ENCODE measurements around the gene PTPRN2.
"Not testable (repeated sequence)": the region's sequence is repeated elsewhere in the genome, so short reads cannot be mapped to it uniquely, and the experiment has no call there.

Gene PTPRN2

GRCh38 chr7:157926521-157927150 lies 661.0 kb downstream of the PTPRN2 start:
- peak; percentile 29 for DNase-seq (ENCODE audit: low spot score)

DNA sequence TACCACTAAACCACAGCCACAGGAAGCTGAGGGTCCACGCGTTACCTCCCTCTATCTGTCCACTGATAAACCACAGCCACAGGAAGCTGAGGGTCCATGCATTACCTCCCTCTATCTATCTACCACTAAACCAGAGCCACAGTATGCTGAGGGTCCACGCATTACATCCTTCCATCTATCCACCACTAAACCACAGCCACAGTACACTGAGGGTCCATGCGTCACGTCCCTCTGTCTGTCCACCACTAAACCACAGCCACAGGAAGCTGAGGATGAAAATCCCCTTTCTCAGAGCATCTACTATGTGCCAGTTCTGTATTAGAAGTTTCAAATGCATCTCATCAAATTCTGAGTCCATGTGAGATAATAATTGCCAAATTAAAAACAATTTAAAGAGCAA lies 661.5 kb downstream of the PTPRN2 start:
- peak; percentile 14 for DNase-seq (ENCODE audit: low spot score)

GRCh38 chr7:157925383-157925875 lies 662.2 kb downstream of the PTPRN2 start:
- DNase-seq (ENCODE audit: low spot score) = peak; percentile 30

- DNase-seq (ENCODE audit: low spot score) = no peak
These were observed 663.6 kb downstream of the PTPRN2 start for GRCh38 chr7:157923903-157924630.

GRCh38 chr7:157922576-157922975 lies 665.0 kb downstream of the PTPRN2 start:
- no peak for DNase-seq (ENCODE audit: low spot score)

- no peak for DNase-seq (ENCODE audit: low spot score)
These were observed 669.1 kb downstream of the PTPRN2 start for GRCh38 chr7:157918326-157919080.

GRCh38 chr7:157916946-157917640 lies 670.5 kb downstream of the PTPRN2 start:
- no peak for DNase-seq (ENCODE audit: low spot score)

GRCh38 chr7:157910446-157910845 lies 677.2 kb downstream of the PTPRN2 start:
- DNase-seq (ENCODE audit: low spot score) = no peak

GRCh38 chr7:157910045-157910444 lies 677.6 kb downstream of the PTPRN2 start:
- DNase-seq (ENCODE audit: low spot score) = not testable (repeated sequence)

GRCh38 chr7:157909370-157909769 lies 678.3 kb downstream of the PTPRN2 start:
- no peak for DNase-seq (ENCODE audit: low spot score)

GRCh38 chr7:157908006-157908782 lies 679.4 kb downstream of the PTPRN2 start:
- DNase-seq (ENCODE audit: low spot score) = no peak

GRCh38 chr7:157907091-157907490 lies 680.5 kb downstream of the PTPRN2 start:
- DNase-seq (ENCODE audit: low spot score) = no peak

- no peak for DNase-seq (ENCODE audit: low spot score)
These were observed 681.0 kb downstream of the PTPRN2 start for GRCh38 chr7:157906583-157906982.

DNA sequence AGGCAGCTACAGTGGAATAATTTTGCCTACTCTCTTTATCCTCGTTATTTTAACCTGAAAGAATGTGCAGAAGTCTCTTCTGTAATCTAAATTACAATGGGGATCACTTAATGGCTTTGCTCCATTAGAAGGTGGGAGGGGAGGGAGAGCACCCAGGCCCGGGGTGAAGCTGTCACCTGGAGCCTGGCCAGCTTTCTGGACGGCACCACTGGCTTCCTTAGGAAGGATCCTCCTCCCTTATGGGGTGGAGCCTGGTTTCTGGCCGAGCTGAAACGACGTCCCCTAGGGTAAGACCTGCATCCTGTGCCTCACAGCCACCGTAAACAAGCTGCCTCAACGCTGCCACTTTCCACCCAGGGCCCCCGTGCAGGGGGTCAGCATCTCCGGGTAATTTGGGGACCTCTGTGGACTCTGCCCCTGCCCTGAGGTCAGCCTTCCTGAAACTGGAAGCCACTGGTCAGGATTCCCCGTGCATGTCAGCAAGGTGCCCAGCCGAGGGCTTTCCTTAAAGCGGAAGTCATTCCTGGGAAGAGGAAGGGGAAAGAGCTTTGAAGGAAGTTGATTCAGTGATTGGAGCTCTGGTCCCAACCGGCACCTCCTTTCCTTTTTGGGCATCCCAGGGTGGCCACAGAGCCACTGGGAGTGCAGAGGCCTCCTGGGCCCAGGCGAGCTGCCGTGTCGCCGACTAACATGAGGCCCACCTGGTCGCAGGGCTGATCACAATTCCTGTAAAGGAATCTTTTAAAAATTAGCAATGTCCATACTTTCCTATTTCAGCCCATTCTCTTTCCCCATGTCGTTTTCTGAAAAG lies 681.8 kb downstream of the PTPRN2 start:
- DNase-seq (ENCODE audit: low spot score) = no peak

DNA sequence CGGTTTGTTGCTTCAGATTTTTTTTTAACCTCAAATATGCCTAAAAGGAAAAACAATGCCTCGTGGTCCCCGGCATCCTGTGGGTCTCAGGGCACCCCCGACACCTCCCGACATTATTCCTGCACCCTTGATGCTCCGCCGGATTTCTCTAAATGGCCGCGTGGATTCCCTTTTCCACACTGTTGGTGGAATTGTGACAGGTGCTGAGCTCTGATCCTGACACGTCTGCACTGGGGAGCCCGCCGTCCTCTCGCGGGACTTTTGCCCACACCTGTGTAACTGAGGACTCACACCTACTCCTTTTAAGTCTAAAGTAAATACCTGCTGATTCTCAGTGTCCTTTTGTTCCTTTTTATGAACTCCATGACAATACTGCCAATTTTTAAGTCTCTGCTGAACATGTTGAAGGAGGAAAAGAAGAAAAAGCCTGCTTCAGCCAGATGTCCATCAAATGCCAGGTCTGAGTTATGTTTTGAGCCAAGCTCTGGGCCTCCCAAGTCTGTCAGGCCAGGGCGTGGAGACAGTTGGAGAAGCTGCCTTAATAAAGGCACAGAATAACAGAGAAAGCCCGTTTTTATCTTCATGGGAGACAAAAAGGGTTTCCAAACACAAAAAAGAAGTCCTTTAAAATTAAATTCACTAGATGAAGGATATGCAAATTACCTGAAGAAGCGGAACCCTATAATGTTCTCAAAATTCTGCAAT lies 682.6 kb downstream of the PTPRN2 start:
- no peak for DNase-seq (ENCODE audit: low spot score)

DNA sequence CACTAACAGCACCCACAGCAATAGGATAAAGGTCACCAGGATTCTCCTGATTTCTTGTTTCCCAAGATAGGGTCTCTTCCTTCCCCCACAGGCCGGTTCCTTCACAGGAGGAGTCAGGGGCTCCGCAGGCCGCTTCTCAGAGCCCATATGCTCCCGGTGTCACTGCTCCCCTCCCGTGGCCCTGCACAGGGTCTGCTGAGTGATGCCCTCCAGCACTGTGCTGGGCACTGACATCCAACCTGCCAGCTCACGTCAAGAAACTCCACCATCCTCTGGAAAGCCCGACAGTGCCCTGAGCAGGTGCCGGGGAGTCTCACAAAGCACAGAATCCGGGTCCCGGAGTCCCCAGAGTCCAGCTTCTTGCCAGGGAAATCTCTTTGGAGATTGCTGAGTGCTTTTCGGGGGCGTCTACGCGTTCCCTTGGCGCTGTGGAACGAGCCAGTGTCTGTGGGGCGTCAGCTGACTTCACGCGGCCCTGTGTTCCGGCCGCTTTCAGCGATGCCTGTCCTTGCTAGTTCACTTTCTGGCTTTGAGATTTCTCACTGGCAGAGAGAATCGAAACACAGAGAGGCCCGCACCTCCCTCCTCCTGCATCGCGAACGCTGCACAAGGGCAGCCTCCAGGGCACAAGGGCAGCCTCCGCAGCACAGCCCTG lies 683.3 kb downstream of the PTPRN2 start:
- DNase-seq (ENCODE audit: low spot score) = no peak

- no peak for DNase-seq (ENCODE audit: low spot score)
These were observed 683.9 kb downstream of the PTPRN2 start for GRCh38 chr7:157903710-157904109.

- DNase-seq (ENCODE audit: low spot score) = no peak
These were observed 684.3 kb downstream of the PTPRN2 start for GRCh38 chr7:157903296-157903695.
